Amniotic stem cell (primary cell): ENCODE results near the gene OGG1.

Source experiments
- DNase-seq: peaks from one replicate; lab custom pipeline; 2025; lab: John Stamatoyannopoulos, UW

The OGG1 gene

GRCh38 chr3:9786209-9786739 is 36.5 kb downstream of the OGG1 start:
- DNase-seq: no peak

GRCh38 chr3:9786825-9787669 is 37.3 kb downstream of the OGG1 start:
- no peak for DNase-seq

GRCh38 chr3:9787714-9788113 is 38.0 kb downstream of the OGG1 start:
- DNase-seq: no peak

- no peak for DNase-seq
These were observed 41.4 kb downstream of the OGG1 start for GRCh38 chr3:9791127-9791526.

- no peak for DNase-seq
These were observed 42.1 kb downstream of the OGG1 start for GRCh38 chr3:9791790-9792404.

GRCh38 chr3:9792405-9793160 is 42.8 kb downstream of the OGG1 start, which contains the start of the genes ARPC4 and TADA3:
TSS of gene ARPC4 (plus strand) at chr3:9793082. CDS start at chr3:9793122, 40 bp downstream.
TSS of gene TADA3 (minus strand) at chr3:9792473. CDS start at chr3:9791466, 1,007 bp downstream.
- peak; percentile 94 for DNase-seq

GRCh38 chr3:9793161-9793781 is 43.5 kb downstream of the OGG1 start:
- DNase-seq: peak; percentile 20

GRCh38 chr3:9794400-9794799 is 44.6 kb downstream of the OGG1 start:
- no peak for DNase-seq

GRCh38 chr3:9795207-9795606 is 45.5 kb downstream of the OGG1 start:
- DNase-seq: no peak

GRCh38 chr3:9797196-9797945 is 47.6 kb downstream of the OGG1 start:
- DNase-seq: no peak

- DNase-seq: no peak
These were observed 50.8 kb downstream of the OGG1 start for GRCh38 chr3:9800529-9800928.

- no peak for DNase-seq
These were observed 53.7 kb downstream of the OGG1 start for GRCh38 chr3:9803494-9803893.

- DNase-seq: no peak
These were observed 55.2 kb downstream of the OGG1 start for GRCh38 chr3:9804996-9805395.

GRCh38 chr3:9806137-9806536 is 56.4 kb downstream of the OGG1 start:
- DNase-seq: no peak
